HepG2 (cell line): ENCODE data around the gene PRSS3. TPM values are rescaled to one million over a fixed set of nuclear protein-coding genes. Genes with fewer than 3 reads are reported as not detected.
A peak's percentile ranks its signal among the peaks of the same experiment; 100 is the strongest.

Experiments
- ATAC-seq: fragments of 200-7000 bp; cut with Tn5 transposase; 3 replicates; pipeline ENCODE4 v1.9.1; 2020; ENCODE audit warnings: mild to moderate bottlenecking, moderate library complexity
- BruUV-seq: library from RNA; stranded (reverse); fragments of 400-500 nt; replicated peaks from 2 replicates; lab custom pipeline; 2021; lab: Mats Ljungman, UMichigan
- CTCF ChIA-PET: fragments of 300-600 bp; formaldehyde crosslinking; extraction: SDS; loops from one replicate; lab custom pipeline; 2021; ENCODE audit warnings: low total read pairs, inconsistent platforms, low intra/inter-chr PET ratio; lab: Yijun Ruan, JAX
- POLR2A ChIA-PET: fragments of 350-600 bp; sonication (Branson Sonifier 250); formaldehyde crosslinking; loops from one replicate; lab custom pipeline; 2020; ENCODE audit warnings: antibody characterized with exemption, inconsistent platforms; lab: Yijun Ruan, JAX
- DNase-seq: peaks from one replicate; pipeline ENCODE4 v3.0.0-alpha.2; 2015; ENCODE audit warnings: low spot score
- FAIRE-seq: peaks from 3 replicates; lab custom pipeline; 2011; peaks lifted over from hg19 to GRCh38; lab: Jason Lieb, UNC
- H2AFZ ChIP-seq: one replicate; pipeline ENCODE4 v1.6.1; 2011; ENCODE audit warnings: low read length, inconsistent platforms
- H3K27ac ChIP-seq: fragments of 300-600 bp; 3 replicates; pipeline ENCODE4 v1.8.0; 2011; ENCODE audit warnings: mixed run types, mild to moderate bottlenecking, mixed read lengths, low read length, inconsistent platforms; ENCODE audit not compliant: insufficient read depth; ENCODE audit errors: extremely low read length
- H3K27me3 ChIP-seq, 2 experiments: fragments of 200-600 bp in 1 of 2; 2 replicates in 1 of 2; 3 replicates in 1 of 2; pipeline versions ENCODE4 v1.6.0 to v1.8.0; 2011; ENCODE audit warnings: low read length in 2 of 2, mild to moderate bottlenecking in 2 of 2, moderate library complexity in 2 of 2, inconsistent platforms in 1 of 2; ENCODE audit not compliant: insufficient read depth in 2 of 2, control insufficient read depth in 1 of 2
- H3K36me3 ChIP-seq, 2 experiments: fragments of 200-600 bp in 1 of 2; replicated peaks in 1 of 2; 2 replicates in 1 of 2; 3 replicates in 1 of 2; pipeline versions ENCODE4 v1.5.1 to v1.8.0; 2011; ENCODE audit warnings: low read length in 2 of 2, inconsistent platforms in 1 of 2; ENCODE audit not compliant: insufficient read depth in 2 of 2, control insufficient read depth in 1 of 2
- H3K4me1 ChIP-seq: 2 replicates; pipeline ENCODE4 v1.5.1; 2012; ENCODE audit warnings: low read length, inconsistent platforms; ENCODE audit not compliant: insufficient read depth
- H3K4me2 ChIP-seq: 2 replicates; pipeline ENCODE4 v1.6.0; 2011; ENCODE audit warnings: low read depth, low read length, inconsistent platforms
- H3K4me3 ChIP-seq, 3 experiments: fragments of 200-600 bp in 1 of 3; sonication (generic), shearing (Covaris generic) in 1 of 3; replicated peaks in 1 of 3; 2 replicates each; pipeline ENCODE4 v1.5.1; 2011 to 2016; ENCODE audit warnings: low read length in 3 of 3, inconsistent platforms in 2 of 3, low read depth in 2 of 3, mild to moderate bottlenecking in 2 of 3, control low read depth in 1 of 3, mixed read lengths in 1 of 3; ENCODE audit not compliant: insufficient read depth in 1 of 3
- H3K79me2 ChIP-seq: one replicate; pipeline ENCODE4 v1.6.1; 2011; ENCODE audit warnings: low read length, inconsistent platforms; ENCODE audit not compliant: insufficient read depth
- H3K9ac ChIP-seq: 2 replicates; pipeline ENCODE4 v1.6.0; 2011; ENCODE audit warnings: mild to moderate bottlenecking, low read depth, low read length, inconsistent platforms; ENCODE audit not compliant: insufficient read depth
- H3K9me3 ChIP-seq: 2 replicates; pipeline ENCODE4 v1.5.1; 2012; ENCODE audit warnings: mild to moderate bottlenecking, low read length
- H4K20me1 ChIP-seq: 2 replicates; pipeline ENCODE4 v1.6.0; 2011; ENCODE audit warnings: inconsistent platforms, mild to moderate bottlenecking, low read length, moderate library complexity; ENCODE audit not compliant: insufficient read depth
- ASH2L ChIP-seq: fragments of 300-600, 200-600 bp; sonication (generic); IDR thresholded peaks from 2 replicates; pipeline ENCODE4 v1.7.0; 2017; ENCODE audit warnings: low read depth, mild to moderate bottlenecking, moderate library complexity, mixed read lengths, low read length; ENCODE audit not compliant: insufficient read length
- ATAD3A ChIP-seq: sonication (generic); formaldehyde crosslinking; IDR thresholded peaks from 2 replicates; pipeline ENCODE4 v1.4.0; 2020; ENCODE audit warnings: missing genetic modification reagents
- EHMT2 ChIP-seq: fragments of 200-600 bp; sonication (generic); IDR thresholded peaks from 2 replicates; pipeline ENCODE4 v1.7.0; 2017; ENCODE audit warnings: antibody characterized with exemption, low read depth, low read length, borderline replicate concordance
- FOXA3 ChIP-seq: IDR thresholded peaks from 2 replicates; pipeline ENCODE4 v1.6.1; 2016; ENCODE audit warnings: missing genetic modification reagents, missing compliant biosample characterization
- HNF4A ChIP-seq: sonication (generic); formaldehyde crosslinking; IDR thresholded peaks from 2 replicates; pipeline ENCODE4 v1.4.0; 2020; ENCODE audit warnings: missing genetic modification reagents
- MEF2D ChIP-seq: sonication (generic); formaldehyde crosslinking; IDR thresholded peaks from 2 replicates; pipeline ENCODE4 v1.5.1; 2020; ENCODE audit warnings: mild to moderate bottlenecking, missing genetic modification reagents
- RXRA ChIP-seq: sonication (generic); formaldehyde crosslinking; IDR thresholded peaks from 2 replicates; pipeline ENCODE4 v1.5.1; 2020; ENCODE audit warnings: missing genetic modification reagents
- SOX13 ChIP-seq, 3 experiments: fragments of 450-650 bp in 1 of 3; sonication (generic) in 1 of 3; formaldehyde crosslinking in 1 of 3; IDR thresholded peaks in 2 of 3; conservative IDR thresholded peaks in 1 of 3; 2 replicates each; pipeline versions ENCODE4 v1.5.0 to v1.6.1; 2016 to 2020; ENCODE audit warnings: antibody characterized with exemption in 1 of 3, mild to moderate bottlenecking in 1 of 3, missing compliant biosample characterization in 1 of 3, missing genetic modification reagents in 1 of 3, moderate library complexity in 1 of 3
- SOX5 ChIP-seq: IDR thresholded peaks from 2 replicates; pipeline ENCODE4 v1.6.1; 2016; ENCODE audit warnings: borderline replicate concordance
- SOX6 ChIP-seq, 2 experiments: fragments of 450-650 bp in 1 of 2; sonication (generic) in 1 of 2; formaldehyde crosslinking in 1 of 2; IDR thresholded peaks; 2 replicates each; pipeline versions ENCODE4 v1.4.0 to v1.6.1; 2017 to 2020; ENCODE audit warnings: antibody characterized with exemption in 1 of 2, mild to moderate bottlenecking in 1 of 2, missing genetic modification reagents in 1 of 2
- STAG1 ChIP-seq: sonication (generic); formaldehyde crosslinking; IDR thresholded peaks from 2 replicates; pipeline ENCODE4 v1.4.0; 2020; ENCODE audit warnings: missing genetic modification reagents
- TCF7 ChIP-seq: sonication (generic); IDR thresholded peaks from 2 replicates; pipeline ENCODE4 v1.6.1; 2016; ENCODE audit warnings: antibody characterized with exemption, low read depth
- ZKSCAN1 ChIP-seq: fragments of 150-350 bp; IDR thresholded peaks from 2 replicates; pipeline ENCODE4 v1.6.1; 2014; ENCODE audit warnings: low read length
- ZNF225 ChIP-seq: sonication (generic); formaldehyde crosslinking; IDR thresholded peaks from 2 replicates; pipeline ENCODE4 v1.4.0; 2020; ENCODE audit warnings: mild to moderate bottlenecking, missing genetic modification reagents
- WGBS: methylation state at CpG from one replicate; pipeline ENCODE4 v1.1.6; 2017; ENCODE audit warnings: low lambda C conversion rate; 5-methylcytosine and 5-hydroxymethylcytosine counted together
- in situ Hi-C: cut with HindIII; loops from 2 replicates; pipeline ENCODE4 v1.10.0; 2017; ENCODE audit warnings: low pct_unique_long_range_greater_than_20kb; ENCODE audit not compliant: extremely low pct_ligation_motif_present
- intact Hi-C: fragments of 100-400 bp; cut with micrococcal nuclease; formaldehyde crosslinking; loops from one replicate; pipeline ENCODE4 v1.10.0; 2022; ENCODE audit not compliant: unreplicated experiment
- polyA plus RNA-seq, 8 experiments: library from polyadenylated mRNA; depleted of rRNA in 3 of 8; stranded (reverse) in 7 of 8; unstranded in 1 of 8; fragments of >200 nt; fragmentation: Illumina TruSeq in 4 of 8; extraction: Trizol in 4 of 8; gene quantifications; 2 replicates each; pipeline versions ENCODE4 v1.2.1 to v1.2.3, GENCODE V29; 2011 to 2016; ENCODE audit warnings: low read depth in 4 of 8, missing spikeins in 1 of 8, mixed read lengths in 1 of 8; ENCODE audit not compliant: insufficient read depth in 1 of 8
- total RNA-seq, 5 experiments: library from RNA; depleted of rRNA; stranded (reverse); fragments of >200 nt; fragmentation: Illumina TruSeq; extraction: Trizol; gene quantifications; 2 replicates each; pipeline ENCODE4 v1.2.3, GENCODE V29; 2016; ENCODE audit warnings: low read depth in 1 of 5
- TF ChIP-seq, protein P1 (sequence below): IDR thresholded peaks from 2 replicates; pipeline ENCODE4 v1.4.0; 2020; ENCODE audit warnings: mild to moderate bottlenecking, missing genetic modification reagents
- TF ChIP-seq, protein P2 (sequence below): sonication (generic); formaldehyde crosslinking; IDR thresholded peaks from 2 replicates; pipeline ENCODE4 v1.5.0; 2020; ENCODE audit warnings: mild to moderate bottlenecking, missing genetic modification reagents, moderate library complexity

PRSS3 gene
- total and polyA plus RNA-seq, 2 of the 13 experiments (the other 11 are each of a cell fraction or from before 2014, with no cell fraction given), result not detected

DNA sequence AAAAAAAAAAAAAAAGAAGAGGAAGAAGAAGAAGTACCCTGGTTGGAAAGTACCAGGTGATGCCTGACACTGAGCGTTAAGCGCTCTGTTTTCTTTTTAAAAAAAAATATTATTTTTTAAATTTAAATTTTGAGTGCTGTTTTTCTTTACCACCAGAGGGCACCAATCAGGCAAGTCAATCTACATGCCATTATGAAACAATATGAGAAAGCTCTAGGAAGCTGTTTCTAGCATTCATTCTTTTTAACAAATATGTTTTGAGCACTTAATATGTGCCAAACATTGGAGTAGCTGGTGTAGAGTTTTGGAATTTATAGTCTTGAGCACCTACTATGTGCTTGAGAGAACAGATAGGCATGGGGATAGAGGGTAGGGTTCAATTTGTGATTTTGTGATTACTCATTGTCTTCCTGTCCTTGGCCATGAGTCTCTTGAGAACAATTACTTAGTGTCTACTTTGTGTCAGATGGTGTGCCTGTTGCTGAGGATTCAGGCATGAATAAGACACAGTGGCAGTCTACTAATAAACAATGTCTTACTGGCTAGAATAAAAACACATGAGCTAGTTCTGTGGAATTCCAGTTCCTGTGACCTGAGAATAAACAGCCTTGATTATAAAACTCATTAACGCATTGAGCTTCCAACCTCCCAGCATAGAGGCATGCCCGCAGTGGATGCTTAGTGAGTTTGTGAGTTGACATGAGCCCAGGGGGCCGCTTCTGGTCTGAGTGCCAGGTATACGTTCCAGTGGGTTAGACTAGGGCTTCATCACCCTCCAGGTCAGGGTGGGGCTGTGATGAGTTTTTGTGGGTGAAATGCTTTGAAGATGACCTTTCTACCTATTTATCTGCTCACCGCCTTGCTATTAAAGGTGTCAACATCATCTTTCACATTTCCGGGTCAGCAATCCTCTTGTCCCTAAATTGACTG is 18.6 kb downstream of the PRSS3 start:
- FAIRE-seq, result no peak
- peak overlapping the region; percentile 56 for H3K4me2 ChIP-seq
- POLR2A ChIA-PET, result interaction anchor here (0.5 to 1.4 kb wide), 4 partner anchors 9 to 260 kb away, joined by 3 to 8 read pairs (median 3); no protein-coding TSS in a partner anchor
- TF ChIP-seq HNF4A, result 0 out of 2 replicates have a peak, but pooled peaks have one; percentile 1
- TF ChIP-seq SOX13 (IDR thresholded peaks at IDR 0.05), result no peak
- TF ChIP-seq SOX13 (CRISPR knock-in tag; conservative IDR thresholded peaks at IDR 0.05 in 1 of 2, IDR thresholded peaks at IDR 0.05 in 1 of 2), result peak in 1 of 2 experiments; percentile 51; a peak in 1 of 4 replicates
- 0 out of 2 replicates have a peak, but pooled peaks have one; percentile 7 for TF ChIP-seq FOXA3 (CRISPR knock-in tag)
- TF ChIP-seq ZNF225 (CRISPR knock-in tag), result no peak
- TF ChIP-seq STAG1 (CRISPR knock-in tag), result peak; percentile 30; the same call in 1 of the 2 replicates
- TF ChIP-seq, protein P1, sequence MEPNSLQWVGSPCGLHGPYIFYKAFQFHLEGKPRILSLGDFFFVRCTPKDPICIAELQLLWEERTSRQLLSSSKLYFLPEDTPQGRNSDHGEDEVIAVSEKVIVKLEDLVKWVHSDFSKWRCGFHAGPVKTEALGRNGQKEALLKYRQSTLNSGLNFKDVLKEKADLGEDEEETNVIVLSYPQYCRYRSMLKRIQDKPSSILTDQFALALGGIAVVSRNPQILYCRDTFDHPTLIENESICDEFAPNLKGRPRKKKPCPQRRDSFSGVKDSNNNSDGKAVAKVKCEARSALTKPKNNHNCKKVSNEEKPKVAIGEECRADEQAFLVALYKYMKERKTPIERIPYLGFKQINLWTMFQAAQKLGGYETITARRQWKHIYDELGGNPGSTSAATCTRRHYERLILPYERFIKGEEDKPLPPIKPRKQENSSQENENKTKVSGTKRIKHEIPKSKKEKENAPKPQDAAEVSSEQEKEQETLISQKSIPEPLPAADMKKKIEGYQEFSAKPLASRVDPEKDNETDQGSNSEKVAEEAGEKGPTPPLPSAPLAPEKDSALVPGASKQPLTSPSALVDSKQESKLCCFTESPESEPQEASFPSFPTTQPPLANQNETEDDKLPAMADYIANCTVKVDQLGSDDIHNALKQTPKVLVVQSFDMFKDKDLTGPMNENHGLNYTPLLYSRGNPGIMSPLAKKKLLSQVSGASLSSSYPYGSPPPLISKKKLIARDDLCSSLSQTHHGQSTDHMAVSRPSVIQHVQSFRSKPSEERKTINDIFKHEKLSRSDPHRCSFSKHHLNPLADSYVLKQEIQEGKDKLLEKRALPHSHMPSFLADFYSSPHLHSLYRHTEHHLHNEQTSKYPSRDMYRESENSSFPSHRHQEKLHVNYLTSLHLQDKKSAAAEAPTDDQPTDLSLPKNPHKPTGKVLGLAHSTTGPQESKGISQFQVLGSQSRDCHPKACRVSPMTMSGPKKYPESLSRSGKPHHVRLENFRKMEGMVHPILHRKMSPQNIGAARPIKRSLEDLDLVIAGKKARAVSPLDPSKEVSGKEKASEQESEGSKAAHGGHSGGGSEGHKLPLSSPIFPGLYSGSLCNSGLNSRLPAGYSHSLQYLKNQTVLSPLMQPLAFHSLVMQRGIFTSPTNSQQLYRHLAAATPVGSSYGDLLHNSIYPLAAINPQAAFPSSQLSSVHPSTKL (CRISPR knock-in tag), result peak; percentile 10; the same call in 1 of the 2 replicates
- no peak for TF ChIP-seq SOX6 (IDR thresholded peaks at IDR 0.05)
- TF ChIP-seq SOX6 (CRISPR knock-in tag; IDR thresholded peaks at IDR 0.05), result 0 out of 2 replicates have a peak, but pooled peaks have one; percentile 15
- 0 out of 2 replicates have a peak, but pooled peaks have one; percentile 8 for TF ChIP-seq MEF2D (CRISPR knock-in tag)
- TF ChIP-seq TCF7, result peak; percentile 46; the same call in 1 of the 2 replicates
- TF ChIP-seq, protein P2, sequence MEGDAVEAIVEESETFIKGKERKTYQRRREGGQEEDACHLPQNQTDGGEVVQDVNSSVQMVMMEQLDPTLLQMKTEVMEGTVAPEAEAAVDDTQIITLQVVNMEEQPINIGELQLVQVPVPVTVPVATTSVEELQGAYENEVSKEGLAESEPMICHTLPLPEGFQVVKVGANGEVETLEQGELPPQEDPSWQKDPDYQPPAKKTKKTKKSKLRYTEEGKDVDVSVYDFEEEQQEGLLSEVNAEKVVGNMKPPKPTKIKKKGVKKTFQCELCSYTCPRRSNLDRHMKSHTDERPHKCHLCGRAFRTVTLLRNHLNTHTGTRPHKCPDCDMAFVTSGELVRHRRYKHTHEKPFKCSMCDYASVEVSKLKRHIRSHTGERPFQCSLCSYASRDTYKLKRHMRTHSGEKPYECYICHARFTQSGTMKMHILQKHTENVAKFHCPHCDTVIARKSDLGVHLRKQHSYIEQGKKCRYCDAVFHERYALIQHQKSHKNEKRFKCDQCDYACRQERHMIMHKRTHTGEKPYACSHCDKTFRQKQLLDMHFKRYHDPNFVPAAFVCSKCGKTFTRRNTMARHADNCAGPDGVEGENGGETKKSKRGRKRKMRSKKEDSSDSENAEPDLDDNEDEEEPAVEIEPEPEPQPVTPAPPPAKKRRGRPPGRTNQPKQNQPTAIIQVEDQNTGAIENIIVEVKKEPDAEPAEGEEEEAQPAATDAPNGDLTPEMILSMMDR, result peak; percentile 46
- peak; percentile 95 for TF ChIP-seq ZKSCAN1
- no peak for TF ChIP-seq ATAD3A
- TF ChIP-seq RXRA (CRISPR knock-in tag), result peak; percentile 26; the same call in 1 of the 2 replicates
- peak; percentile 7 for TF ChIP-seq ASH2L
- TF ChIP-seq SOX5, result peak; percentile 71; the same call in 1 of the 2 replicates
- peak; percentile 26; the same call in 1 of the 2 replicates for TF ChIP-seq EHMT2

More for the DNA sequence above, 18.6 kb downstream of the PRSS3 start:
- peak overlapping the region; percentile 9; the same call in 1 of the 2 replicates for H3K9ac ChIP-seq
- H3K27ac ChIP-seq, result peak overlapping the region; percentile 51
- peaks cover 49% of the 10 kb centered on the region for H3K4me1 ChIP-seq
- no peak overlapping the region; a peak in 1 of 6 replicates for H3K4me3 ChIP-seq
- intact Hi-C loops, result loop anchor here (1.0 kb wide), 1 partner anchor 38 kb away; no protein-coding TSS in a partner anchor
- H2AFZ ChIP-seq, result no peak overlapping the region
- DNase-seq, result peak; percentile 50
- peaks cover 16% of the 10 kb centered on the region for H3K79me2 ChIP-seq
- CTCF ChIA-PET, result interaction anchor here (2.8 kb wide), 1 partner anchor 38 kb away, joined by 27 read pairs; no protein-coding TSS in a partner anchor
- H3K9me3 ChIP-seq, result no peaks in the 10 kb centered on the region
- H3K36me3 ChIP-seq, result no peaks in the 10 kb centered on the region
- H3K27me3 ChIP-seq, result no peaks in the 10 kb centered on the region; a peak in 1 of 5 replicates
- no peak for ATAC-seq
- WGBS, result 34% methylated on average over 8 of the region's 8 CpGs
- in situ Hi-C loops, result no loop called here
- peaks cover 6% of the 10 kb centered on the region; the same call in 1 of the 2 replicates for H4K20me1 ChIP-seq
- BruUV-seq, result no TSS peak
